ENCODE results near the gene PARD3. TPM values are rescaled to one million over a fixed set of nuclear protein-coding genes. Genes with fewer than 3 reads are reported as not detected.
"Not testable (repeated sequence)": the region's sequence is repeated elsewhere in the genome, so short reads cannot be mapped to it uniquely, and the experiment has no call there.

PARD3 gene
- total RNA-seq, 3 donors from 2014 or later, result 48.2 to 93.7 (median 60.6) TPM

DNA sequence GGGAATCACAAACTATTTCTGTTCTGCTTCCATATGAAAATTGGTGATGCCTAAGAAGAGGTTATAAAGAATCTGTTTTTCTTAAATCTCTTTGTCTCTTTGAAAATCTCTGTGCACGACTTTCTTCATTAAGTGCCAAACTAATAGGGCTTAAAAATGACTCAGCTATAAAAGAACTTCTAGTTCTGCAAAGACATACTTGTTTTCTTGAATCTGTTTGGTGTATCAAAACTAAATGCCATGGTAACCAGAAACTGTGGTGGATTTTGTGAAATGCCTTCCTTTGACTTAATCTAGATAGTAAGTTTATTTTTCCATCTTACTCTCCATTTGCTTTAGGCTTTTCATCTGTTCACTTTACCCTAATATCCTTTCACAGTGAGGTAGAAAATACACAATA is 417.8 kb downstream of the PARD3 start:
- H3K27me3 ChIP-seq, result no peaks in the 10 kb centered on the region
- no peaks in the 10 kb centered on the region for H3K4me1 ChIP-seq
- TF ChIP-seq POLR2AphosphoS5 (IDR thresholded peaks at IDR 0.05), result no peak
- TF ChIP-seq, protein P1, sequence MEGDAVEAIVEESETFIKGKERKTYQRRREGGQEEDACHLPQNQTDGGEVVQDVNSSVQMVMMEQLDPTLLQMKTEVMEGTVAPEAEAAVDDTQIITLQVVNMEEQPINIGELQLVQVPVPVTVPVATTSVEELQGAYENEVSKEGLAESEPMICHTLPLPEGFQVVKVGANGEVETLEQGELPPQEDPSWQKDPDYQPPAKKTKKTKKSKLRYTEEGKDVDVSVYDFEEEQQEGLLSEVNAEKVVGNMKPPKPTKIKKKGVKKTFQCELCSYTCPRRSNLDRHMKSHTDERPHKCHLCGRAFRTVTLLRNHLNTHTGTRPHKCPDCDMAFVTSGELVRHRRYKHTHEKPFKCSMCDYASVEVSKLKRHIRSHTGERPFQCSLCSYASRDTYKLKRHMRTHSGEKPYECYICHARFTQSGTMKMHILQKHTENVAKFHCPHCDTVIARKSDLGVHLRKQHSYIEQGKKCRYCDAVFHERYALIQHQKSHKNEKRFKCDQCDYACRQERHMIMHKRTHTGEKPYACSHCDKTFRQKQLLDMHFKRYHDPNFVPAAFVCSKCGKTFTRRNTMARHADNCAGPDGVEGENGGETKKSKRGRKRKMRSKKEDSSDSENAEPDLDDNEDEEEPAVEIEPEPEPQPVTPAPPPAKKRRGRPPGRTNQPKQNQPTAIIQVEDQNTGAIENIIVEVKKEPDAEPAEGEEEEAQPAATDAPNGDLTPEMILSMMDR (IDR thresholded peaks at IDR 0.05), result no peak
- no peak for TF ChIP-seq POLR2A (IDR thresholded peaks at IDR 0.05)
- no peak overlapping the region for H3K4me3 ChIP-seq
- no peak overlapping the region for H3K27ac ChIP-seq
- no peaks in the 10 kb centered on the region for H3K9me3 ChIP-seq
- no peaks in the 10 kb centered on the region for H3K36me3 ChIP-seq
- intact Hi-C loops (cut with DNase I; ENCODE audit: low total_unique reads), result no loop called here
- DNase-seq (ENCODE audit: low spot score in 2 of 2), result no peak

DNA sequence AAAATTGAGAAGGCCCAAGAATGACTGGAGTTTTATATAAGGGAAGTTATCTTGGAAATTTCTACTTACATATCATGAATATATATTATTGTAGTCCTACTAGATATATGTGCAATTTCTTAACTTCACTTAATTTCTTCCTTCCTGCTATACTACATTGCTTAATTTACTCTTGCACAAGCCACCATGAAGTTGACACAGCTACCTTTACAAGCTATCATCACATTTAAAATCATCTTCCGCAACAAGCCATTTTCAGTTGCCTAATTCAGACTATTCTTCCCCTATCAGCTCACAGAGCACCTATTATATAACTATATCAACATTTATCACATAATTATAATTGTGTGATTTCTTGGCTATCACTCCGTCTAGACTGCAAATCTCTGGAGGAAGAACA is 418.4 kb downstream of the PARD3 start:
- Histone ChIP-seq H3K4me3 (no peak overlapping the region), H3K27ac (no peak overlapping the region), H3K4me1 (no peaks in the 10 kb centered on the region), H3K27me3 (no peaks in the 10 kb centered on the region), H3K9me3 (no peaks in the 10 kb centered on the region), H3K36me3 (no peaks in the 10 kb centered on the region)
- no peak for TF ChIP-seq POLR2A (IDR thresholded peaks at IDR 0.05)
- TF ChIP-seq POLR2AphosphoS5 (IDR thresholded peaks at IDR 0.05), result no peak
- TF ChIP-seq, protein P1 (IDR thresholded peaks at IDR 0.05), result no peak
- no peak for DNase-seq (ENCODE audit: low spot score in 2 of 2)
- intact Hi-C loops (cut with DNase I; ENCODE audit: low total_unique reads), result no loop called here

DNA sequence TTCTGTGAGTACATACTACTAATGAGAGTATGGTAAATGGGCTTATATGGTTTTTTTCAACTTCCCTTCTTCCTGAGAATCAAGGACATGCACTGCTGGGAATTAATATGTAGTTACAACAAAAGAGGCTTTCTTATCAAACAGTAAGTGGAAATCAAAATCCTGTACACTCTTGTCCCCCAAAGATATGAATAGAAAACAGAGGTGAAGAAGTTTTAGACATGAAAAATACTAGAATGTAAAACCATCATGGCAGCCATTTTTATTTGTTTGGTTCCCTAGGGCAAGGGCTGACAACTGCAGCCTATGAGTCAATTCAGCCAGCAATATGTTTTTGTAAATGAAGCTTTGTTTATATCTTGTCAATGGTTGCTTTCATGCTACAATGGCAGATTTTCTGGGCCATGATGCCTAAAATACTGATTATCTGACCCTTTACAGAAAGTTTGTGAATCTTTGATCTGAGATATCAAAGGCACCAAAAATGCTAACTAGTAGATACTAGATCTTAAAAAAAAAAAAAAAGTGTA is 422.4 kb downstream of the PARD3 start:
- H3K4me1 ChIP-seq, result no peaks in the 10 kb centered on the region
- H3K36me3 ChIP-seq, result no peaks in the 10 kb centered on the region
- no peak for DNase-seq (ENCODE audit: low spot score in 2 of 2)
- no peaks in the 10 kb centered on the region for H3K9me3 ChIP-seq
- no peaks in the 10 kb centered on the region for H3K27me3 ChIP-seq
- intact Hi-C loops (cut with DNase I; ENCODE audit: low total_unique reads), result no loop called here
- H3K4me3 ChIP-seq, result no peak overlapping the region
- H3K27ac ChIP-seq, result no peak overlapping the region
- no peak for TF ChIP-seq POLR2A (IDR thresholded peaks at IDR 0.05)
- TF ChIP-seq, protein P1 (IDR thresholded peaks at IDR 0.05), result no peak
- no peak for TF ChIP-seq POLR2AphosphoS5 (IDR thresholded peaks at IDR 0.05)

DNA sequence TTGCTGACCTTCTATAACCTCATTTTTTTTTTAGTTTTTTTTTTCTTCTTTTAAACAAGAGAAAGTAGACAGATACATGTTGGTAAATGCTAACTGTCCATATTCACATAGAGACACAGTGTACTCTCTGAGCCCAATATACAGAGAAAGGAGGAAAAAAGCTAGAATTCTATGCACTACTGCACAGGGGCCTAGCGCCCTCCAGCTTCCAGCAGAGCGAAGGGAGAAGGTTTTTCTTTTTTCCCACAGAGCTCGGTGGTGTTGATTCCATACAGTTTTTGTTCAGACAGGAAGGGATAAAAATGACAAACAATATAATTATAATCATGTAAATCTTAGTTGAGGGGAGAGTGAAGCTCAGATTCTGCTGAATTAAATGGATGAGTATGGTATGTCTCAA is 423.9 kb downstream of the PARD3 start:
- H3K4me1 ChIP-seq; intact Hi-C loops (cut with DNase I; ENCODE audit: low total_unique reads); H3K27ac ChIP-seq; DNase-seq (ENCODE audit: low spot score in 2 of 2); H3K4me3 ChIP-seq; H3K9me3 ChIP-seq; H3K36me3 ChIP-seq; H3K27me3 ChIP-seq: not testable (repeated sequence)

DNA sequence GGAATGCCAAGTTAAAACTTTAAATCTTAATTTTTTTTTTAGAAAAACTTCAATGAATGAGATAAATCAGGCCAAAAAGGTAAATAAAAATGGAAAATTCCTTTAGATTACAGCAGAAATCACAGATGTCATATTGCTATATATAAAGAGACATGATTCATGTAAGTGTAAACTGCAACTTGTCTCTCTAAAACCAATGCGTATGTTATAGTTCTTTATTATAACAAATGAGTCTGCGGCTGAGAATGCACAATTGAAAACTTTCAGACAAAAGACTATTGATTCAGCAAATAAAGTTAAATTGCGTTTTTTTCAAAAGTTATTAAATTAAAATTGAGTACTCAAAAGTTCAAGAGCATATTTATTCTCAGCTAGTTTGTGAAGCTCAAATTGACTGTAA is 425.3 kb downstream of the PARD3 start:
- Histone ChIP-seq H3K27ac (no peak overlapping the region), H3K36me3 (no peaks in the 10 kb centered on the region), H3K27me3 (no peaks in the 10 kb centered on the region), H3K4me3 (no peak overlapping the region), H3K9me3 (no peaks in the 10 kb centered on the region), H3K4me1 (no peaks in the 10 kb centered on the region)
- DNase-seq (ENCODE audit: low spot score in 2 of 2), result no peak
- intact Hi-C loops (cut with DNase I; ENCODE audit: low total_unique reads), result no loop called here
- TF ChIP-seq, protein P1 (IDR thresholded peaks at IDR 0.05), result no peak
- no peak for TF ChIP-seq POLR2A (IDR thresholded peaks at IDR 0.05)

DNA sequence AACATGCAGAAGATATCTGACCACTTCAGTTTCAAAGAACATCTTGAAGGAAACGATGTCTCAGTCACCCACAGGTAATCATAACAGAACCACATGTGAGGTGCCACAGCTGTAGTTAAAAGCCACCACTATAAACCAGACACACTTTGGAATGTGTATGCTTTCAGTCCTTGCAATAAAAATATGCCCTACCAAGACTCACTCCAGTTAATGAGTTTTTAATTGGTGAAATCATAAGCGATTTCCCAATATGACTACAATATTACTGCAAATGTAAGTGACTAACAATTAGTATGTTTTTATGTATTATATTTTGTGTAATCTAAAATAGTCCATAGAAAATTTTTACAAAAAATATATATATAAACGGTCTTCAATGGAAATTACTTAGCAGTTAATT is 428.2 kb downstream of the PARD3 start:
- DNase-seq (ENCODE audit: low spot score in 2 of 2), result no peak
- Histone ChIP-seq H3K36me3 (no peaks in the 10 kb centered on the region), H3K4me1 (no peaks in the 10 kb centered on the region), H3K4me3 (no peak overlapping the region), H3K9me3 (no peaks in the 10 kb centered on the region), H3K27ac (no peak overlapping the region), H3K27me3 (no peaks in the 10 kb centered on the region)
- no peak for TF ChIP-seq POLR2AphosphoS5 (IDR thresholded peaks at IDR 0.05)
- TF ChIP-seq, protein P1 (IDR thresholded peaks at IDR 0.05), result no peak
- TF ChIP-seq POLR2A (IDR thresholded peaks at IDR 0.05), result no peak
- intact Hi-C loops (cut with DNase I; ENCODE audit: low total_unique reads), result no loop called here
